Gastroesophageal sphincter (tissue), 4 donors: ENCODE data around the gene STAC3. TPM values are rescaled to one million over a fixed set of nuclear protein-coding genes. Genes with fewer than 3 reads are reported as not detected.

Experiments used
- ATAC-seq: fragments of 150-250 bp; one replicate; pipeline ENCODE4 v1.9.1; 2016; ENCODE audit warnings: mild to moderate bottlenecking, moderate library complexity
- H3K27ac ChIP-seq, 4 donors: fragments of 200-600 bp; sonication (generic) in 3 of 4; 1 replicate in 3 of 4; 2 replicates in 1 of 4; pipeline ENCODE4 v1.5.1; 2016 to 2019
- H3K27me3 ChIP-seq: fragments of 200-600 bp; sonication (generic); one replicate; pipeline ENCODE4 v1.5.1; 2019
- H3K36me3 ChIP-seq, 2 donors: fragments of 200-600 bp; sonication (generic); one replicate each; pipeline ENCODE4 v1.5.1; 2019; ENCODE audit warnings: control low read depth in 1 of 2
- H3K4me1 ChIP-seq, 3 donors: fragments of 200-600 bp; sonication (generic); 1 replicate in 2 of 3; 2 replicates in 1 of 3; pipeline ENCODE4 v1.5.1; 2016 to 2019; ENCODE audit warnings: control low read depth in 2 of 3
- H3K4me3 ChIP-seq, 2 donors: fragments of 200-600 bp; sonication (generic); one replicate each; pipeline ENCODE4 v1.5.1; 2019; ENCODE audit warnings: mild to moderate bottlenecking in 1 of 2, moderate library complexity in 1 of 2
- H3K9me3 ChIP-seq, 3 donors: fragments of 200-600 bp; sonication (generic); one replicate each; pipeline ENCODE4 v1.5.1; 2017 to 2019; ENCODE audit warnings: control low read depth in 2 of 3
- EP300 ChIP-seq: sonication (generic); formaldehyde crosslinking; IDR thresholded peaks from one replicate; pipeline ENCODE4 v1.6.1; 2017; ENCODE audit warnings: antibody characterized with exemption, mild to moderate bottlenecking
- POLR2A ChIP-seq, 2 donors: fragments of 450-650 bp; IDR thresholded peaks; one replicate each; pipeline ENCODE4 v1.6.1; 2017; ENCODE audit warnings: antibody characterized with exemption in 2 of 2, mild to moderate bottlenecking in 2 of 2, moderate library complexity in 1 of 2
- POLR2AphosphoS5 ChIP-seq: sonication (generic); formaldehyde crosslinking; IDR thresholded peaks from one replicate; pipeline ENCODE4 v1.6.1; 2017; ENCODE audit warnings: antibody characterized with exemption
- WGBS, 2 donors: methylation state at CpG; one replicate each; pipeline ENCODE4 v1.1.5; 2018; ENCODE audit warnings: low coverage in 1 of 2; 5-methylcytosine and 5-hydroxymethylcytosine counted together
- total RNA-seq, 4 donors: library from RNA; depleted of rRNA; stranded (reverse); fragments of >200 nt; gene quantifications; one replicate each; pipeline ENCODE4 v1.1.0, GENCODE V29; 2016
- TF ChIP-seq, protein P1 (sequence below), 4 experiments: fragments of 200-600 bp in 2 of 4; fragments of 450-650 bp in 2 of 4; sonication (generic) in 1 of 4; IDR thresholded peaks; one replicate each; pipeline ENCODE4 v1.5.1; 2017 to 2019; ENCODE audit warnings: antibody characterized with exemption in 4 of 4, mild to moderate bottlenecking in 2 of 4, moderate library complexity in 2 of 4

The STAC3 gene
- total RNA-seq, 4 donors from 2014 or later: 0.32 to 0.94 (median 0.35) TPM; not detected in 1

- TF ChIP-seq EP300: no peak
- TF ChIP-seq POLR2A (IDR thresholded peaks at IDR 0.05): no peak
- no peak for TF ChIP-seq POLR2AphosphoS5
- TF ChIP-seq, protein P1, sequence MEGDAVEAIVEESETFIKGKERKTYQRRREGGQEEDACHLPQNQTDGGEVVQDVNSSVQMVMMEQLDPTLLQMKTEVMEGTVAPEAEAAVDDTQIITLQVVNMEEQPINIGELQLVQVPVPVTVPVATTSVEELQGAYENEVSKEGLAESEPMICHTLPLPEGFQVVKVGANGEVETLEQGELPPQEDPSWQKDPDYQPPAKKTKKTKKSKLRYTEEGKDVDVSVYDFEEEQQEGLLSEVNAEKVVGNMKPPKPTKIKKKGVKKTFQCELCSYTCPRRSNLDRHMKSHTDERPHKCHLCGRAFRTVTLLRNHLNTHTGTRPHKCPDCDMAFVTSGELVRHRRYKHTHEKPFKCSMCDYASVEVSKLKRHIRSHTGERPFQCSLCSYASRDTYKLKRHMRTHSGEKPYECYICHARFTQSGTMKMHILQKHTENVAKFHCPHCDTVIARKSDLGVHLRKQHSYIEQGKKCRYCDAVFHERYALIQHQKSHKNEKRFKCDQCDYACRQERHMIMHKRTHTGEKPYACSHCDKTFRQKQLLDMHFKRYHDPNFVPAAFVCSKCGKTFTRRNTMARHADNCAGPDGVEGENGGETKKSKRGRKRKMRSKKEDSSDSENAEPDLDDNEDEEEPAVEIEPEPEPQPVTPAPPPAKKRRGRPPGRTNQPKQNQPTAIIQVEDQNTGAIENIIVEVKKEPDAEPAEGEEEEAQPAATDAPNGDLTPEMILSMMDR (IDR thresholded peaks at IDR 0.05): no peak
- peaks cover 57% of the 10 kb centered on the region for H3K27me3 ChIP-seq
- H3K4me3 ChIP-seq: no peak overlapping the region
- H3K27ac ChIP-seq: no peak overlapping the region
- ATAC-seq: no peak
- no peaks in the 10 kb centered on the region for H3K9me3 ChIP-seq
- peaks cover 0 to 69% (median 25%) of the 10 kb centered on the region in 3 donors for H3K4me1 ChIP-seq
- peaks cover 0 to 49% of the 10 kb centered on the region in 2 donors for H3K36me3 ChIP-seq
- WGBS, 2 donors: 67 to 100% methylated on average over 1 of the region's 3 CpGs
Observed at GRCh38 chr12:57234233-57234570, 16.8 kb downstream of the STAC3 start.

GRCh38 chr12:57233357-57234232 lies 17.4 kb downstream of the STAC3 start:
- TF ChIP-seq, protein P1 (IDR thresholded peaks at IDR 0.05): no peak
- TF ChIP-seq POLR2AphosphoS5 (no peak), EP300 (no peak), POLR2A (IDR thresholded peaks at IDR 0.05) (no peak)
- Histone ChIP-seq H3K27ac (no peak overlapping the region), H3K4me1 (peaks cover 0 to 66% (median 22%) of the 10 kb centered on the region in 3 donors), H3K27me3 (peaks cover 53% of the 10 kb centered on the region), H3K9me3 (no peaks in the 10 kb centered on the region), H3K36me3 (peaks cover 0 to 49% of the 10 kb centered on the region in 2 donors), H3K4me3 (no peak overlapping the region)
- ATAC-seq: no peak
- WGBS, 2 donors: 50 to 85% methylated on average over 2 to 4 of the region's 15 CpGs

DNA sequence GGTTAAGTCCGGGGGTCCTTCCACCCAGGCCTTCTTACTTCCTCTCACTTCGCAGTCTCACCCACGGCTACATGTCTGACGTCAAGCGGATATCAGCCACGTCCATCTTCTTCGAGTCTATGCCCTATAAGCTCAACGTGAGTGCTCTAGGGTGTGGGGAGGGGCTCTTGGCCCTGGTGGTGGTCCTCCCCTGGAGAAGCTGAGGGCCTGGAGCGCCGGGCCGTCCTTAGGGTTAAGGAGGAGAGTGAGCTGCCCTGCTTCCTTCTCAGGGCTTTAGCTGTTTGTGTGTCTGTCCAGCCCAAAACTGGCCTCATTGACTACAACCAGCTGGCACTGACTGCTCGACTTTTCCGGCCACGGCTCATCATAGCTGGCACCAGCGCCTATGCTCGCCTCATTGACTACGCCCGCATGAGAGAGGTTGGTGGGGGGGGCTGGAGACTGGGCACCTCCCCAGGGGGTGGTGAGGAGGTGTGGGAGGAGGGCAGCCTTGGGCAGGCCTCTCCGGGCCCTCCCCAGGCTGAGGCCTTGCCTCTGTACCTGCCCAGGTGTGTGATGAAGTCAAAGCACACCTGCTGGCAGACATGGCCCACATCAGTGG lies 18.7 kb downstream of the STAC3 start:
- peaks cover 0 to 53% (median 9%) of the 10 kb centered on the region in 3 donors for H3K4me1 ChIP-seq
- no peak for TF ChIP-seq POLR2AphosphoS5
- peaks cover 43% of the 10 kb centered on the region for H3K27me3 ChIP-seq
- peaks cover 0 to 49% of the 10 kb centered on the region in 2 donors for H3K36me3 ChIP-seq
- ATAC-seq: no peak
- no CpG with 5 or more reads among the region's 19 CpGs for WGBS, 2 donors
- no peaks in the 10 kb centered on the region for H3K9me3 ChIP-seq
- no peak overlapping the region for H3K27ac ChIP-seq
- H3K4me3 ChIP-seq: no peak overlapping the region

GRCh38 chr12:57231276-57232021 lies 19.5 kb downstream of the STAC3 start:
- H3K4me1 ChIP-seq: peaks cover 0 to 53% (median 14%) of the 10 kb centered on the region in 3 donors
- no peak for ATAC-seq
- H3K27me3 ChIP-seq: peaks cover 43% of the 10 kb centered on the region
- 80 to 100% methylated on average over 1 to 3 of the region's 13 CpGs for WGBS, 2 donors
- TF ChIP-seq, protein P1 (IDR thresholded peaks at IDR 0.05): no peak
- H3K27ac ChIP-seq: no peak overlapping the region
- peaks cover 0 to 49% of the 10 kb centered on the region in 2 donors for H3K36me3 ChIP-seq
- H3K9me3 ChIP-seq: no peaks in the 10 kb centered on the region
- H3K4me3 ChIP-seq: no peak overlapping the region
